ENCODE results near the gene SNRK. TPM values are rescaled to one million over a fixed set of nuclear protein-coding genes. Genes with fewer than 3 reads are reported as not detected.
A peak's percentile ranks its signal among the peaks of the same experiment; 100 is the strongest.

Gene SNRK
- total RNA-seq, 1 experiment from 2014 or later: 7.3 TPM

DNA sequence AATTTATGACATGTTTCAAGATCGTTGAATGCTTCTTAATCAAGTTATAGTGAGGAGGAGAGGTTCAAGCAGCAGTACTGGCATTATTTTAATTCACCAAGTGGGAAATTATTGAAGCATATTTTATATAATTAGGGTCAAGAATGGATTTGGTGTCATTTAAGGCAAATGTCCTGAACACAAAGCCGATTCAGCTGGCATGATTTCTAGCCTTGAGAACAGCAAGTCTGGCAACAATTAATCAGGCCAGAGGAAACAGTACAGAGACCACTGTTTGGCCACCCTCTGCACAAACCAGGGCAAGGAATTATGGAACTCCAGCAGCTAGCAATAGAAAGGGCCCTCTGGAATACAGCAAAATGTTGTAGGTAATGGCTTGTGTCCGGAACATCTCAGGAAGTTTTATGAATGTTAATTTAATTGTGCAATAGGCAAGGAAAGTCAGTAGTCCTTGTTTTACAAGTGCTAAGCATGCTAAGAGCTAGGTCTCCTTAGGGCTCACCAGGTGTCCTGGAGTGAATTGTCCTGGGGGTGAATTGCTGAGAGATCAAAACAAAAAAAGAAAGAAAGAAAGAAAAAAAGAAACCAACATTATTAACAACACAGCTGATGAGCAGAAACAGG is 38.7 kb upstream of the SNRK start:
- Histone ChIP-seq H3K27me3 (replicated peaks; ENCODE audit: insufficient read depth, low read depth, low read length, poor library complexity) (no peaks in the 10 kb centered on the region), H3K27ac (ENCODE audit: low read depth, low read length, poor library complexity, severe bottlenecking) (no peak overlapping the region), H3K36me3 (ENCODE audit: insufficient read depth, low read length, poor library complexity, severe bottlenecking) (no peaks in the 10 kb centered on the region), H3K9me3 (ENCODE audit: low read depth, low read length, poor library complexity, severe bottlenecking) (no peaks in the 10 kb centered on the region), H3K4me3 (ENCODE audit: low read depth, low read length, poor library complexity, severe bottlenecking) (no peak overlapping the region), H3K4me1 (ENCODE audit: insufficient read depth, low read length, poor library complexity, severe bottlenecking) (peaks cover 20% of the 10 kb centered on the region)
- BruUV-seq (replicated peaks): no TSS peak
- DNase-seq (ENCODE audit: low spot score): peak; percentile 65
- no peak for TF ChIP-seq EZH2 (IDR thresholded peaks at IDR 0.05; ENCODE audit: borderline replicate concordance, low read depth, low read length, poor library complexity, severe bottlenecking)
- TF ChIP-seq, protein P1, sequence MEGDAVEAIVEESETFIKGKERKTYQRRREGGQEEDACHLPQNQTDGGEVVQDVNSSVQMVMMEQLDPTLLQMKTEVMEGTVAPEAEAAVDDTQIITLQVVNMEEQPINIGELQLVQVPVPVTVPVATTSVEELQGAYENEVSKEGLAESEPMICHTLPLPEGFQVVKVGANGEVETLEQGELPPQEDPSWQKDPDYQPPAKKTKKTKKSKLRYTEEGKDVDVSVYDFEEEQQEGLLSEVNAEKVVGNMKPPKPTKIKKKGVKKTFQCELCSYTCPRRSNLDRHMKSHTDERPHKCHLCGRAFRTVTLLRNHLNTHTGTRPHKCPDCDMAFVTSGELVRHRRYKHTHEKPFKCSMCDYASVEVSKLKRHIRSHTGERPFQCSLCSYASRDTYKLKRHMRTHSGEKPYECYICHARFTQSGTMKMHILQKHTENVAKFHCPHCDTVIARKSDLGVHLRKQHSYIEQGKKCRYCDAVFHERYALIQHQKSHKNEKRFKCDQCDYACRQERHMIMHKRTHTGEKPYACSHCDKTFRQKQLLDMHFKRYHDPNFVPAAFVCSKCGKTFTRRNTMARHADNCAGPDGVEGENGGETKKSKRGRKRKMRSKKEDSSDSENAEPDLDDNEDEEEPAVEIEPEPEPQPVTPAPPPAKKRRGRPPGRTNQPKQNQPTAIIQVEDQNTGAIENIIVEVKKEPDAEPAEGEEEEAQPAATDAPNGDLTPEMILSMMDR (conservative IDR thresholded peaks at IDR 0.05; ENCODE audit: low read depth, low read length): no peak
- CTCF ChIA-PET: no interaction called here
- POLR2A ChIA-PET (ENCODE audit: low non-redundant PET): no interaction called here
- intact Hi-C loops (cut with micrococcal nuclease; ENCODE audit: unreplicated experiment): no loop called here

DNA sequence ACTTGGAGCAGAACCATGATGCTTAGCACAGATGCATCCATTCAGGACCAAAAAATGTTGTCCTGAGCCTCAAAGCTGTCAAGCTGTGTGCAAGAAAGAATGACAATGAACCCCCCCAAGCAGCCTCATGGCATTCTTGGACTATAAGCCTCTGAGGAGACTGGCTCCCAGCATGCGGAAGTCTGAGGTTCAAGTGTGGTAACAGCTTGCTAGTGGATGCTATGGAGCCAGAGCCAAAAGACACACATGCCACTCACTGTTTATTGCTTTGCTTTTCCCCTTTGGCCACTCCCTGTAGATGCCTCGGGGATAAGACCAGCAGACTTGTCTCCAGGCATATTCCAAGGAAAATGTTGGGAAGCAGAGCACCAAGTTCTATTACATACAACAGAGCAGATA is 38.2 kb upstream of the SNRK start:
- H3K4me1 ChIP-seq (ENCODE audit: insufficient read depth, low read length, poor library complexity, severe bottlenecking): peaks cover 20% of the 10 kb centered on the region
- DNase-seq (ENCODE audit: low spot score): peak; percentile 86
- no peaks in the 10 kb centered on the region for H3K27me3 ChIP-seq (replicated peaks; ENCODE audit: insufficient read depth, low read depth, low read length, poor library complexity)
- H3K9me3 ChIP-seq (ENCODE audit: low read depth, low read length, poor library complexity, severe bottlenecking): no peaks in the 10 kb centered on the region
- ChIA-PET CTCF (no interaction called here), POLR2A (ENCODE audit: low non-redundant PET) (no interaction called here)
- no TSS peak for BruUV-seq (replicated peaks)
- no peak overlapping the region for H3K27ac ChIP-seq (ENCODE audit: low read depth, low read length, poor library complexity, severe bottlenecking)
- intact Hi-C loops (cut with micrococcal nuclease; ENCODE audit: unreplicated experiment): no loop called here
- TF ChIP-seq, protein P1 (conservative IDR thresholded peaks at IDR 0.05; ENCODE audit: low read depth, low read length): no peak
- TF ChIP-seq EZH2 (IDR thresholded peaks at IDR 0.05; ENCODE audit: borderline replicate concordance, low read depth, low read length, poor library complexity, severe bottlenecking): no peak
- H3K36me3 ChIP-seq (ENCODE audit: insufficient read depth, low read length, poor library complexity, severe bottlenecking): no peaks in the 10 kb centered on the region
- H3K4me3 ChIP-seq (ENCODE audit: low read depth, low read length, poor library complexity, severe bottlenecking): no peak overlapping the region

DNA sequence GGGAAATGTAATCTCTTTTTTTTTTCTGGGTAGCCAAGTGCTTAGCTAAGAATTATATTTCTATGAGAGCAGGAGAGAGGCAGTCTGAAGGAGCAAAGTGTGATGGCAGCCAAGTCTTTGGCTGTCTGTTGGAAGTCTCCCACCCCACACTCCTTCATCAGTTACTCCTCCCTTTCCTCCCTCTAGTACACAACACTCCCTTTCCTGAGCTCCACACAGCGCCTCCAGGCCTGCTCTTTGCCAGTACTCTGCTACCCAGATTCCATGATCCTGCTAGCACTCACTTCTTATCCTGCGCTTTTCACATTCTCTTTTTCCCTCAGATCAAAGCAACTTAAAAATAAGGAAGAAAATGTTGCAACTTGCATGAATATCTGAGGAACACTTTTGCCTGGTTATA is 37.4 kb upstream of the SNRK start:
- Histone ChIP-seq H3K9me3 (ENCODE audit: low read depth, low read length, poor library complexity, severe bottlenecking) (no peaks in the 10 kb centered on the region), H3K36me3 (ENCODE audit: insufficient read depth, low read length, poor library complexity, severe bottlenecking) (no peaks in the 10 kb centered on the region), H3K27me3 (replicated peaks; ENCODE audit: insufficient read depth, low read depth, low read length, poor library complexity) (no peaks in the 10 kb centered on the region), H3K4me3 (ENCODE audit: low read depth, low read length, poor library complexity, severe bottlenecking) (no peak overlapping the region), H3K4me1 (ENCODE audit: insufficient read depth, low read length, poor library complexity, severe bottlenecking) (peaks cover 20% of the 10 kb centered on the region), H3K27ac (ENCODE audit: low read depth, low read length, poor library complexity, severe bottlenecking) (no peak overlapping the region)
- DNase-seq (ENCODE audit: low spot score): no peak
- POLR2A ChIA-PET (ENCODE audit: low non-redundant PET): interaction anchor here (0.5 kb wide), 1 partner anchor 14 kb away, joined by 3 read pairs; no protein-coding TSS in a partner anchor
- intact Hi-C loops (cut with micrococcal nuclease; ENCODE audit: unreplicated experiment): no loop called here
- CTCF ChIA-PET: no interaction called here
- no TSS peak for BruUV-seq (replicated peaks)
- no peak for TF ChIP-seq EZH2 (IDR thresholded peaks at IDR 0.05; ENCODE audit: borderline replicate concordance, low read depth, low read length, poor library complexity, severe bottlenecking)
- TF ChIP-seq, protein P1 (conservative IDR thresholded peaks at IDR 0.05; ENCODE audit: low read depth, low read length): no peak

Measured in A673 (cell line).